Breast epithelium (tissue), 3 donors: ENCODE data around the gene GPR35.

Experiments used
- POLR2AphosphoS5 ChIP-seq, 3 donors: sonication (generic); formaldehyde crosslinking; IDR thresholded peaks; one replicate each; pipeline ENCODE4 v1.6.1; 2017; ENCODE audit warnings: antibody characterized with exemption in 3 of 3
- TF ChIP-seq, protein P1 (sequence below), 3 donors: fragments of 450-650 bp; IDR thresholded peaks; one replicate each; pipeline ENCODE4 v1.5.1; 2016 to 2017; ENCODE audit warnings: antibody characterized with exemption in 3 of 3, mild to moderate bottlenecking in 3 of 3, moderate library complexity in 3 of 3

GRCh38 chr2:240639566-240639965 lies 14.3 kb downstream of the GPR35 start:
- TF ChIP-seq, protein P1, sequence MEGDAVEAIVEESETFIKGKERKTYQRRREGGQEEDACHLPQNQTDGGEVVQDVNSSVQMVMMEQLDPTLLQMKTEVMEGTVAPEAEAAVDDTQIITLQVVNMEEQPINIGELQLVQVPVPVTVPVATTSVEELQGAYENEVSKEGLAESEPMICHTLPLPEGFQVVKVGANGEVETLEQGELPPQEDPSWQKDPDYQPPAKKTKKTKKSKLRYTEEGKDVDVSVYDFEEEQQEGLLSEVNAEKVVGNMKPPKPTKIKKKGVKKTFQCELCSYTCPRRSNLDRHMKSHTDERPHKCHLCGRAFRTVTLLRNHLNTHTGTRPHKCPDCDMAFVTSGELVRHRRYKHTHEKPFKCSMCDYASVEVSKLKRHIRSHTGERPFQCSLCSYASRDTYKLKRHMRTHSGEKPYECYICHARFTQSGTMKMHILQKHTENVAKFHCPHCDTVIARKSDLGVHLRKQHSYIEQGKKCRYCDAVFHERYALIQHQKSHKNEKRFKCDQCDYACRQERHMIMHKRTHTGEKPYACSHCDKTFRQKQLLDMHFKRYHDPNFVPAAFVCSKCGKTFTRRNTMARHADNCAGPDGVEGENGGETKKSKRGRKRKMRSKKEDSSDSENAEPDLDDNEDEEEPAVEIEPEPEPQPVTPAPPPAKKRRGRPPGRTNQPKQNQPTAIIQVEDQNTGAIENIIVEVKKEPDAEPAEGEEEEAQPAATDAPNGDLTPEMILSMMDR (IDR thresholded peaks at IDR 0.05): no peak
- TF ChIP-seq POLR2AphosphoS5 (IDR thresholded peaks at IDR 0.05): no peak
